B cell (primary cell): ENCODE results near the gene PIM1. TPM values are rescaled to one million over a fixed set of nuclear protein-coding genes. Genes with fewer than 3 reads are reported as not detected.

ENCODE experiments used
- ATAC-seq: fragments of 200-7000 bp; cut with Tn5 transposase; one replicate; pipeline ENCODE4 v1.10.0; 2021; ENCODE audit warnings: low read depth, mild to moderate bottlenecking, moderate number of reproducible peaks, moderate library complexity
- CTCF ChIA-PET: fragments of 350-600 bp; sonication (Branson Sonifier 250); formaldehyde crosslinking; loops from one replicate; lab custom pipeline; 2021; ENCODE audit warnings: antibody characterized with exemption, inconsistent platforms; lab: Charles Lee
- POLR2A ChIA-PET: fragments of 350-600 bp; sonication (Branson Sonifier 250); formaldehyde crosslinking; loops from one replicate; lab custom pipeline; 2021; ENCODE audit warnings: antibody characterized with exemption; lab: Charles Lee
- DNase-seq: peaks from one replicate; pipeline ENCODE4 v3.0.0; 2013
- H2AFZ ChIP-seq: 2 replicates; pipeline ENCODE4 v1.6.1; 2012; ENCODE audit warnings: mild to moderate bottlenecking, low read depth, low read length; ENCODE audit not compliant: insufficient read depth, poor library complexity, severe bottlenecking
- H3K27ac ChIP-seq, 2 donors: 1 replicate in 1 of 2; 2 replicates in 1 of 2; pipeline ENCODE4 v1.5.1; 2012 to 2013; ENCODE audit warnings: low read length in 2 of 2, mild to moderate bottlenecking in 2 of 2, moderate library complexity in 1 of 2
- H3K27me3 ChIP-seq, 4 experiments: fragments of 200-600 bp in 1 of 4; sonication (generic) in 1 of 4; replicated peaks in 1 of 4; 1 replicate in 2 of 4; 2 replicates in 2 of 4; pipeline versions ENCODE4 v1.6.1 to v1.7.0; 2013 to 2016; ENCODE audit warnings: low read length in 3 of 4, mild to moderate bottlenecking in 2 of 4, mixed read lengths in 1 of 4, moderate library complexity in 1 of 4; ENCODE audit not compliant: insufficient read depth in 4 of 4, control insufficient read depth in 3 of 4; ENCODE audit errors: control extremely low read depth in 1 of 4
- H3K36me3 ChIP-seq, 2 experiments: replicated peaks in 1 of 2; 1 replicate in 1 of 2; 2 replicates in 1 of 2; pipeline versions ENCODE4 v1.6.1 to v1.7.1; 2013; ENCODE audit warnings: low read length in 1 of 2; ENCODE audit not compliant: insufficient read depth in 2 of 2, control insufficient read depth in 1 of 2; ENCODE audit errors: control extremely low read depth in 1 of 2, extremely low read depth in 1 of 2
- H3K4me1 ChIP-seq, 2 donors: fragments of 200-600 bp in 1 of 2; sonication (generic) in 1 of 2; 1 replicate in 1 of 2; 2 replicates in 1 of 2; pipeline versions ENCODE4 v1.5.1 to v1.6.1; 2013 to 2017; ENCODE audit warnings: low read length in 2 of 2; ENCODE audit not compliant: control insufficient read depth in 2 of 2, insufficient read depth in 2 of 2
- H3K4me2 ChIP-seq: replicated peaks from 2 replicates; pipeline ENCODE3; 2012; ENCODE audit warnings: mild to moderate bottlenecking, low read depth, low read length; ENCODE audit not compliant: poor library complexity, severe bottlenecking
- H3K4me3 ChIP-seq, 5 experiments: fragments of 200-600 bp in 1 of 5; sonication (generic) in 1 of 5; 1 replicate in 3 of 5; 2 replicates in 2 of 5; pipeline versions ENCODE4 v1.5.1 to v1.7.0; 2011 to 2016; ENCODE audit warnings: low read length in 4 of 5, mild to moderate bottlenecking in 4 of 5, low read depth in 2 of 5, control low read depth in 1 of 5, moderate library complexity in 1 of 5; ENCODE audit not compliant: insufficient read depth in 1 of 5; ENCODE audit errors: control extremely low read depth in 1 of 5, extremely low read depth in 1 of 5
- H3K79me2 ChIP-seq: fragments of 200-600 bp; sonication (generic); one replicate; pipeline ENCODE4 v1.6.0; 2016; ENCODE audit warnings: low read length; ENCODE audit not compliant: control insufficient read depth, insufficient read depth
- H3K9ac ChIP-seq: fragments of 200-600 bp; sonication (generic); 2 replicates; pipeline ENCODE4 v1.6.1; 2017; ENCODE audit warnings: mild to moderate bottlenecking, low read length, moderate library complexity
- H3K9me3 ChIP-seq, 3 donors: one replicate each; pipeline versions ENCODE4 v1.6.1 to v1.7.1; 2013; ENCODE audit warnings: low read length in 2 of 3; ENCODE audit not compliant: control insufficient read depth in 2 of 3, insufficient read depth in 1 of 3; ENCODE audit errors: control extremely low read depth in 1 of 3
- H4K20me1 ChIP-seq: 2 replicates; pipeline ENCODE4 v1.6.0; 2012; ENCODE audit warnings: mild to moderate bottlenecking, low read length; ENCODE audit not compliant: insufficient read depth, control insufficient read depth, poor library complexity, severe bottlenecking
- H3K27ac Mint-ChIP-seq: one replicate; pipeline ENCODE4 v1.8.0; 2021; ENCODE audit warnings: mixed read lengths
- H3K27me3 Mint-ChIP-seq: one replicate; pipeline ENCODE4 v1.8.0; 2021; ENCODE audit warnings: mixed read lengths
- H3K4me1 Mint-ChIP-seq: one replicate; pipeline ENCODE4 v1.8.0; 2021; ENCODE audit warnings: mixed read lengths
- H3K4me3 Mint-ChIP-seq: one replicate; pipeline ENCODE4 v1.8.0; 2021; ENCODE audit warnings: mixed read lengths
- H3K9me3 Mint-ChIP-seq: one replicate; pipeline ENCODE4 v1.8.0; 2022; ENCODE audit warnings: mixed read lengths; ENCODE audit not compliant: insufficient read depth
- CTCF ChIP-seq: fragments of 200-600 bp; IDR thresholded peaks from one replicate; pipeline ENCODE4 v1.8.0; 2022; ENCODE audit warnings: antibody characterized with exemption, mild to moderate bottlenecking
- EZH2 ChIP-seq: IDR thresholded peaks from 2 replicates; pipeline ENCODE4 v1.6.1; 2012; ENCODE audit warnings: borderline replicate concordance, low read depth, mild to moderate bottlenecking, moderate library complexity, low read length; ENCODE audit not compliant: insufficient read depth, poor library complexity, severe bottlenecking
- WGBS: methylation state at CpG from one replicate; pipeline ENCODE4 v1.1.5; 2013; ENCODE audit warnings: missing lambda C conversion rate; ENCODE audit not compliant: insufficient coverage; 5-methylcytosine and 5-hydroxymethylcytosine counted together
- intact Hi-C: fragments of 100-400 bp; cut with micrococcal nuclease; formaldehyde crosslinking; loops from one replicate; pipeline ENCODE4 v1.10.0; 2022
- polyA plus RNA-seq: library from polyadenylated mRNA; depleted of rRNA; stranded (reverse); fragments of >200 nt; gene quantifications from 2 replicates; pipeline ENCODE4 v1.2.3, GENCODE V29; 2012
- total RNA-seq, 2 donors: library from RNA; stranded (reverse); fragments of 120-200 nt in 1 of 2; gene quantifications; 1 replicate in 1 of 2; 2 replicates in 1 of 2; pipeline versions ENCODE4 v1.2.3 to v1.2.4, GENCODE V29; 2013 to 2022

Gene PIM1
- total and polyA plus RNA-seq, 2 donors (not counting 1 experiment from before 2014, with no cell fraction given) = 13.6 to 102 TPM

- H3K4me3 Mint-ChIP-seq = no peak overlapping the region
- no peaks in the 10 kb centered on the region for H3K27me3 ChIP-seq
- peaks cover 7% of the 10 kb centered on the region for H3K4me1 Mint-ChIP-seq
- no peak overlapping the region for H3K4me3 ChIP-seq
- H3K27ac Mint-ChIP-seq = no peak overlapping the region
- peaks cover 0 to 3% of the 10 kb centered on the region in 2 donors for H3K4me1 ChIP-seq
- H2AFZ ChIP-seq = no peak overlapping the region
- H3K9me3 Mint-ChIP-seq = no peaks in the 10 kb centered on the region
- TF ChIP-seq CTCF (no peak), EZH2 (no peak)
- H4K20me1 ChIP-seq = no peaks in the 10 kb centered on the region
- ATAC-seq (no peak), DNase-seq (no peak)
- H3K9ac ChIP-seq = no peak overlapping the region
- H3K27me3 Mint-ChIP-seq = no peaks in the 10 kb centered on the region
- intact Hi-C loops = no loop called here
- no peak overlapping the region for H3K27ac ChIP-seq
- no peaks in the 10 kb centered on the region for H3K9me3 ChIP-seq
- H3K36me3 ChIP-seq = no peaks in the 10 kb centered on the region
- H3K79me2 ChIP-seq = no peaks in the 10 kb centered on the region
- POLR2A ChIA-PET = interaction anchor here (0.7 kb wide), 2 partner anchors 38 to 261 kb away, joined by 3 to 8 read pairs; no protein-coding TSS in a partner anchor
- CTCF ChIA-PET = no interaction called here
- WGBS = 100% methylated on average over 1 of the region's 9 CpGs
- no peak overlapping the region for H3K4me2 ChIP-seq
These were observed 33.9 kb upstream of the PIM1 start for GRCh38 chr6:37135835-37136694.

GRCh38 chr6:37136821-37137200, 33.1 kb upstream of the PIM1 start:
- TF ChIP-seq CTCF (no peak), EZH2 (no peak)
- H3K27ac Mint-ChIP-seq = no peak overlapping the region
- H4K20me1 ChIP-seq = no peaks in the 10 kb centered on the region
- intact Hi-C loops = no loop called here
- no peaks in the 10 kb centered on the region for H3K9me3 Mint-ChIP-seq
- H3K79me2 ChIP-seq = no peaks in the 10 kb centered on the region
- no peaks in the 10 kb centered on the region for H3K36me3 ChIP-seq
- no peaks in the 10 kb centered on the region for H3K9me3 ChIP-seq
- no peak overlapping the region for H3K4me3 Mint-ChIP-seq
- H2AFZ ChIP-seq = no peak overlapping the region
- H3K4me3 ChIP-seq = no peak overlapping the region
- WGBS = 90% methylated on average over 5 of the region's 7 CpGs
- H3K27me3 ChIP-seq = no peaks in the 10 kb centered on the region
- H3K9ac ChIP-seq = no peak overlapping the region
- H3K27me3 Mint-ChIP-seq = no peaks in the 10 kb centered on the region
- peaks cover 0 to 3% of the 10 kb centered on the region in 2 donors for H3K4me1 ChIP-seq
- no peak overlapping the region for H3K4me2 ChIP-seq
- no peak for DNase-seq
- H3K4me1 Mint-ChIP-seq = peaks cover 9% of the 10 kb centered on the region
- ChIA-PET CTCF (no interaction called here), POLR2A (no interaction called here)
- no peak overlapping the region for H3K27ac ChIP-seq
- no peak for ATAC-seq
